ENCODE data around the gene INTS11. TPM values are rescaled to one million over a fixed set of nuclear protein-coding genes. Genes with fewer than 3 reads are reported as not detected.

Gene INTS11
- total and polyA plus RNA-seq, 2 of the 8 experiments (the other 6 are each of a cell fraction or from before 2014, with no cell fraction given) = 113 to 243 TPM

DNA sequence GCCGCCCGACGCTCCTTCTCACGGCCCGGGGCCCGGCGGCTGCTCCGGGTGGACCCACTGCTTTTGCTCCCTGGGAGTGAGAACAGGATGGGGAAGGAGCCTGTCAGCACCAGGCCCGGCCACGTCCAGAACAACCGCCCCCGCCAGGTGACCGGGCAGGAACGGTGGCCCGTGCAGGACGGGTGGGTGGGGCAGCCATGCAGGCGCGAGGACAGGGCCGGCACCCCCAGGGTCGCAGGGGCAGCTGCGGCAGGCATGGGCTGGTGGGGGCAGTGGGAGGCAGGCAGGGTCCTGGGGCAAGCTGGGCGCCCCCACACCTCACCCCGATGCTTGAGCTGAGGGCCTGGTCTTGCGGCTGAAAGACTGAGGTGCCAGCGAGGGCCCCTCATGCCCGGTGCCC lies 12.0 kb upstream of the INTS11 start:
- Histone ChIP-seq H4K91ac (replicated peaks; ENCODE audit: insufficient read length, low read length) (no peak overlapping the region), H3K14ac (ENCODE audit: insufficient read length) (no peak overlapping the region), H2BK20ac (ENCODE audit: low read length) (no peak overlapping the region), H3K23ac (ENCODE audit: insufficient read length) (no peak overlapping the region), H4K8ac (ENCODE audit: extremely low read depth, insufficient read depth, low read length) (no peak overlapping the region), H3K4me1 (replicated peaks in 1 of 4; ENCODE audit: control insufficient read depth in 3 of 4, insufficient read depth in 4 of 4, low read length in 3 of 4) (no peaks in the 10 kb centered on the region; a peak in 1 of 7 replicates), H3K4me2 (ENCODE audit: insufficient read depth in 1 of 2, low read depth in 2 of 2, low read length in 2 of 2) (no peak overlapping the region), H3K4me3 (ENCODE audit: extremely low read depth in 1 of 4, insufficient read depth in 2 of 4, low read depth in 3 of 4, low read length in 4 of 4) (no peak overlapping the region), H2BK12ac (ENCODE audit: low read depth, low read length) (no peak overlapping the region), H2AFZ (ENCODE audit: low read length) (no peak overlapping the region), H2BK15ac (ENCODE audit: low read length) (no peak overlapping the region), H3K4ac (replicated peaks; ENCODE audit: insufficient read length, low read depth, low read length) (no peak overlapping the region), H3K18ac (ENCODE audit: extremely low read depth, low read length) (no peak overlapping the region), H3K27ac (ENCODE audit: low read depth, low read length) (no peak overlapping the region), H3K79me1 (ENCODE audit: low read depth, low read length) (peaks cover 11% of the 10 kb centered on the region), H2BK5ac (ENCODE audit: low read depth, low read length) (no peak overlapping the region), H3K9me3 (ENCODE audit: insufficient read depth in 2 of 2, low read depth in 1 of 2, low read length in 1 of 2) (peaks cover 0 to 5% of the 10 kb centered on the region in 2 experiments; a peak in 1 of 4 replicates), H3K56ac (replicated peaks; ENCODE audit: insufficient read length, low read depth, low read length) (no peak overlapping the region), H4K20me1 (replicated peaks in 1 of 2; ENCODE audit: control insufficient read depth in 1 of 2, insufficient read depth in 2 of 2, low read length in 2 of 2) (peaks cover 14 to 36% of the 10 kb centered on the region in 2 experiments), H3K9ac (replicated peaks in 1 of 4; ENCODE audit: extremely low read depth in 1 of 4, low read depth in 3 of 4, low read length in 3 of 4) (no peak overlapping the region), H2BK120ac (replicated peaks; ENCODE audit: low read depth, low read length) (no peak overlapping the region), H3K23me2 (ENCODE audit: low read depth, low read length) (no peaks in the 10 kb centered on the region; the same call in 1 of the 2 replicates), H2AK5ac (ENCODE audit: low read depth, low read length) (no peak overlapping the region), H3K27me3 (replicated peaks in 1 of 4; ENCODE audit: control insufficient read depth in 3 of 4, extremely low read depth in 1 of 4, insufficient read depth in 3 of 4, low read length in 3 of 4) (no peaks in the 10 kb centered on the region; a peak in 1 of 7 replicates), H4K5ac (ENCODE audit: insufficient read length, low read depth, low read length) (no peak overlapping the region), H3K36me3 (ENCODE audit: control insufficient read depth in 2 of 4, insufficient read depth in 4 of 4, low read length in 3 of 4) (peaks cover 2 to 38% (median 13%) of the 10 kb centered on the region in 4 experiments; a peak in 7 of 8 replicates), H3K79me2 (ENCODE audit: control insufficient read depth in 1 of 2, insufficient read depth in 2 of 2, low read length in 2 of 2) (no peaks in the 10 kb centered on the region)
- no peak for TF ChIP-seq BRCA1 (IDR thresholded peaks at IDR 0.05; ENCODE audit: low read depth, low read length)
- no peak for TF ChIP-seq BACH1 (IDR thresholded peaks at IDR 0.05; ENCODE audit: low read length)
- no peak for TF ChIP-seq JUND (IDR thresholded peaks at IDR 0.05; ENCODE audit: low read length)
- TF ChIP-seq ATF2 (IDR thresholded peaks at IDR 0.05; ENCODE audit: low read length) = no peak
- no peak for TF ChIP-seq JUN (IDR thresholded peaks at IDR 0.05; ENCODE audit: low read depth, low read length)
- FAIRE-seq (no peak), DNase-seq (ENCODE audit: low read depth in 1 of 2, low spot score in 2 of 2) (no peak)
- ChIA-PET POLR2A (ENCODE audit: partially characterized antibody) (interaction anchor here (0.6 to 9.0 kb wide), 5 partner anchors 9 to 23 kb away, joined by 3 to 134 read pairs (median 12); no protein-coding TSS in a partner anchor), CTCF (ENCODE audit: partially characterized antibody) (interaction anchor here (1.3 to 3.2 kb wide), 3 partner anchors 9 to 36 kb away, joined by 3 to 13 read pairs (median 3); partner anchors contain the start of gene DVL1)
- 80% methylated on average over 2 of the region's 26 CpGs; no CpG with 5 or more reads in 1 of the 2 experiments for WGBS, 2 experiments (ENCODE audit: extremely low coverage in 1 of 2, insufficient coverage in 1 of 2, insufficient read length in 1 of 2, insufficient replicate concordance in 2 of 2, low coverage in 1 of 2, low lambda C conversion rate in 2 of 2, missing lambda C conversion rate in 1 of 2)

Measured in H1 (cell line).